Activated naive CD4-positive, alpha-beta T cell treated with anti-CD3 and anti-CD28 coated beads for 36 hours (primary cell): Measurements from ENCODE around the gene PRPF19. TPM values are rescaled to one million over a fixed set of nuclear protein-coding genes. Genes with fewer than 3 reads are reported as not detected.

Experiments used
- CTCF ChIA-PET: fragments of 350-600 bp; sonication (Branson Sonifier 250); formaldehyde crosslinking; loops from one replicate; lab custom pipeline; 2021; ENCODE audit warnings: antibody characterized with exemption; lab: Charles Lee
- DNase-seq: peaks from one replicate; pipeline ENCODE4 v3.0.0-alpha.2; 2020
- H3K27ac Mint-ChIP-seq: one replicate; pipeline ENCODE4 v1.8.0; 2021; ENCODE audit warnings: mild to moderate bottlenecking, mixed read lengths
- H3K27me3 Mint-ChIP-seq: one replicate; pipeline ENCODE4 v1.8.0; 2021; ENCODE audit warnings: low read depth, mixed read lengths
- H3K36me3 Mint-ChIP-seq: one replicate; pipeline ENCODE4 v1.8.0; 2021; ENCODE audit warnings: low read depth, mixed read lengths
- H3K4me1 Mint-ChIP-seq: one replicate; pipeline ENCODE4 v1.8.0; 2021; ENCODE audit warnings: low read depth, mixed read lengths
- H3K4me3 Mint-ChIP-seq: one replicate; pipeline ENCODE4 v1.8.0; 2021; ENCODE audit warnings: mild to moderate bottlenecking, moderate library complexity, mixed read lengths
- H3K9me3 Mint-ChIP-seq: one replicate; pipeline ENCODE4 v1.8.0; 2021; ENCODE audit warnings: mixed read lengths
- intact Hi-C: fragments of 100-400 bp; cut with micrococcal nuclease; formaldehyde crosslinking; loops from one replicate; pipeline ENCODE4 v1.15.1; 2023
- total RNA-seq, 2 experiments: library from RNA; stranded (reverse); gene quantifications; one replicate each; pipeline ENCODE4 v1.2.3, GENCODE V29; 2021

PRPF19 gene
- total RNA-seq, 2 experiments from 2014 or later: 108 to 119 TPM

DNA sequence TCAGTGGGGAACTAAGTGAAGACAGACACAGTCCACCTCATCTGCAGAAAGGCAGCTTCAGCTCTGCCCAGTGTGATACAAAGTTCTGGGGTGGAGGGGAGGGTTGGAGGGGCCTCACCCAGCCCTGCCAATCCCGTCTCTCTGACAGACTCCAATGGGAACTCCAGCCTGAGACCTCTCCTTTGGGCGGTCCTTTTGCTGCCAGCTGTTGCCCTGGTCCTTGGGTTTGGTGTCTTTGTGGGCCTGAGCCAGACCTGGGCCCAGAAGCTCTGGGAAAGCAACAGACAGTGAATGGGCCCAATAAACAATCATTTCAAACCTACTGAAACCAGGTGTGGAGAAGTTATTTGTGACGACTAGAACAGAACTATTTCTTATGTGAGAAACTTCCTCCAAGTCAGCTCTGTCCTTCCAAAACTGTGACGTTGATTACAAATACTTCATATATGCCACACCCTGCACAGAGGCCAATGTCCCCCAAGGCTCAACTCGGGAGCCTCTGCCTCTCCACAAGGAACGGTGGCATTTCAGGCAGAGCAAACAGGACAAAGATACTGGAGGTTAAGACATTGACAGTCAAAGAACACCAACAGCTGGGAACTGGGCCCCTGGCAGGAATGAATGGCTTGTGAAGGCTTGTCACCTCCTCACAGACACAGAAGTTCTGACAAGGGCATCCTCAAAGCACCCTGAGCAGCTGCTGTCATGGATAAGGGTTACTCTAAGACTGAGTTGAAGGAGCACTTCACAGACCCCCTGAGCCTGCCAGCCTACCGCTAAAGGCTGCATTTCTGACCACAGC lies 30.8 kb downstream of the PRPF19 start:
- CTCF ChIA-PET: interaction anchor here (0.6 kb wide), 1 partner anchor 244 kb away, joined by 5 read pairs; no protein-coding TSS in a partner anchor
- no peaks in the 10 kb centered on the region for H3K9me3 Mint-ChIP-seq
- DNase-seq: no peak
- H3K36me3 Mint-ChIP-seq: no peaks in the 10 kb centered on the region
- peaks cover 3% of the 10 kb centered on the region for H3K4me1 Mint-ChIP-seq
- H3K27me3 Mint-ChIP-seq: no peaks in the 10 kb centered on the region
- no peak overlapping the region for H3K27ac Mint-ChIP-seq
- intact Hi-C loops: no loop called here
- H3K4me3 Mint-ChIP-seq: no peak overlapping the region

DNA sequence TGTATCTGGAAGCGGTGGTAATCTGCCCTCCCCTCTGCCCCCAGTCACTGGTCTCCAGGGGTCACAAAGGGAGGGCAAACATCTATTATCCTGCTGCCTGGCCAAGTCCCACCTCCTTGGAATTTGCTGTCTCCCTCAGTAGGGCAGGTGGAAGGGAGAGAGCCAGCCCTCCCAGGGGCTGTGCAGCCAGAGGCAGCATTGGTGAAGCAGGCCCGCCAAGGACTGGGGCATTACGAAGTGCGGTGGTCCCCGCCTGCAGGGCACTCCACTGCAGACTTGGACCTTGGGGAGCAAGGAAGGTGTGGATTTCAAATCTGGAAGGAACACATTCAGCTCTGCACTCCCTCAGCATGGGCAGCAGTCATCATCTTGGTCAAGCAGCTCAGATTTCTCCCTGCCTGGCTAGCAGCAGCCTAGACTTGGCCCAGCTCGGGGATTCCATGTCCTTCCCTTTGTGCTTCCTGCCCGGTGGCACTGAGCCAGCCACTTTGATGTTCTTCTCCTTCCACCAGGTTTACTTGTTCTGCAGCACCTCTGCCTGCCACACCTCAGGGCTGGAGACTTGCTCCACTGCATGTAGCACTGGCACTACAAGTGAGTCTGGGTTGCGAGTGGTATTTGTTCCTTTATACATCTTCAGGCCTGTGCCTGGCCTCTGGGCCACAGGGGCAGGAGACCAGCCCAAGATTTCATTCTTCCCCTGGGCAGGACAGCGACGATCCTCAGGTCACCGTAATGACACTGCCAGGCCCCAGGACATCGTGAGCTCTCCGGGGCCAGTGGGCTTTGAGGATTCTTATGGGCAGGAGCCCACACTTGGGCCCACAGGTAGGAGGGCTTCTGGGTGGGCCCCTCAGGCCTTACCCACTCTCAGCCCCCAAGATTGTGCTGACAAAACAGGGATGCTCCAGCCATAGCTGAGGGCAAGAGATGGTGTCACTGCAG lies 31.7 kb downstream of the PRPF19 start:
- Mint-ChIP-seq H3K4me3 (no peak overlapping the region), H3K27me3 (no peaks in the 10 kb centered on the region), H3K9me3 (no peaks in the 10 kb centered on the region), H3K4me1 (peaks cover 3% of the 10 kb centered on the region), H3K36me3 (no peaks in the 10 kb centered on the region), H3K27ac (no peak overlapping the region)
- intact Hi-C loops: no loop called here
- no peak for DNase-seq
- CTCF ChIA-PET: no interaction called here

DNA sequence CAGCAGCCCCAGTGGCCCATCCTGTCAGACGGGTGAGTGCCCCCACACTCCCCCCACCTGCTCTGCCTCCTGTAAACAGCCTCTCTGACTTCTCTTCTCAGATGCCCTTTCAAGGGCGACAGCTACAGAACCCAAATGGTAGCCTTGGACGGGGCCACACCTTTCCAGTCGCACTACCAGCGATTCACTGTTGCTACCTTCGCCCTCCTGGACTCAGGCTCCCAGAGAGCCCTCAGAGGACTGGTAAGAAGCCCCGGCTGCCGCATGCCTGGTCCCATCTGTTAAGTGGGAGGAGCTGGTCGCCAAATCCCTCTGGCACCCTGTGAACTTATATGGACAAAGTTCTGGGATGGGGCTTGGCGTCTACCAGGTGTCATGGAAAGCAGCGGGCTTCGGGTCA lies 32.9 kb downstream of the PRPF19 start:
- H3K4me1 Mint-ChIP-seq: peaks cover 3% of the 10 kb centered on the region
- no peaks in the 10 kb centered on the region for H3K36me3 Mint-ChIP-seq
- H3K4me3 Mint-ChIP-seq: no peak overlapping the region
- H3K27ac Mint-ChIP-seq: no peak overlapping the region
- no peaks in the 10 kb centered on the region for H3K9me3 Mint-ChIP-seq
- intact Hi-C loops: no loop called here
- DNase-seq: no peak
- H3K27me3 Mint-ChIP-seq: no peaks in the 10 kb centered on the region
- CTCF ChIA-PET: no interaction called here

DNA sequence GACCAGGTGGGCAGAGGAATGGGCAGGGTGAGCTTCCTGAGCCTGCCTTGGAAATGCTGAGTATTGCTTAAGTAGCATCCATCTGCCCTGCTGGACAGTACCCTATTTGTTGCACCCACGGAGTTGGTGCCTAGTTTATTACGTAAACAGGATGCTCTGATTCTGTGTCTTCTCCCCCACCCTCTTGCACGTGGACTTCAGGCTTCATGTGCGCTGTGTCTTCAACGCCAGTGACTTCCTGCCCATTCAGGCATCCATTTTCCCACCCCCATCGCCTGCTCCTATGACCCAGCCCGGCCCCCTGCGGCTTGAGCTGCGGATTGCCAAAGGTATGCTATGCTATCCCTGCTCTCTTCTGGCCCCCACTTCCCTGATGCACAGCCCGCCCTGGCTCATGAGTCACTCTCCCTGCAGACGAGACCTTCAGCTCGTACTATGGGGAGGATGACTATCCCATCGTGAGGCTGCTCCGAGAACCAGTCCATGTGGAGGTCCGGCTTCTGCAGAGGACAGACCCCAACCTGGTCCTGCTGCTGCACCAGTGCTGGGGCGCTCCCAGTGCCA lies 33.3 kb downstream of the PRPF19 start:
- Mint-ChIP-seq H3K36me3 (no peaks in the 10 kb centered on the region), H3K27me3 (no peaks in the 10 kb centered on the region), H3K4me1 (peaks cover 3% of the 10 kb centered on the region), H3K9me3 (no peaks in the 10 kb centered on the region), H3K4me3 (no peak overlapping the region), H3K27ac (no peak overlapping the region)
- CTCF ChIA-PET: no interaction called here
- no peak for DNase-seq
- intact Hi-C loops: no loop called here

DNA sequence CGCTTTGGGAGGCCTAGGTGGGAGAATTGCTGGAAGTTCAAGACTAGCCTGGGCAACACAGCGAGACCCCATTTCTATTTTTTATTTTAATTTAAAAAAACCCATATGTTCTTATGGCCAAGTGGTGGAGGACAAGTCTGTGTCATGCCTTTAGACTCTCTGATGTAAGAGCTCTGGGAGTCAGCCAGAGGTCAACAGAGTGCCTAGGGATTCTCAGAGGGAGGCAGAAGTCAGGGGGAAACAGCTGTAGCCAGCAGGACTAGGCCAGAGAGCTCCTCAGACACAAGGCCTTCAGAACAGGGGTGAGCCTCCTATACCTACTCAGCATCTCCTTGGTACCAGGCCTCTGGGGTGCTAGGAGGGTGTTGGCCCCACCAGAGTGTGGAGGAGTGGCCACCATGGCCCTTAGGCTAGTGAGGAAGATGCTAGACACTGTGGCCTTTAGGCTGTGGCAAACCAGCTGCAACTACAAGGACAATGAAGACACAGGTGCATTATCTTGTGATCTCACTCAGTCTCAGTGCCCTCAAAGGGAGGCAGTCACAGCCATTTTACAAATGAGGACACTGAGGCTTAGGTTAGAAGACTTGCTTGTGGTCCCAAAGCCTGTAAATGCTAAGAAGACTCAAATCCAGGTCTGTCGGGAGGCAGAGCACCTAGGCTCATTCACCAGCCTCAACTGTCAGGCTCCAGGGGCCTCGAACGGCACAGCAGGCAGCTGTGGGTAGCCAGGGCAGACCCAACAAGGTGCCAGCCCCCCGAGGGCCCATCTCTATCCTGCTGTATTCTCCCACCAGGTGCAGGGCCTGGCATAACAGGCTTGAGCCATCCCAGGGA lies 34.0 kb downstream of the PRPF19 start:
- intact Hi-C loops: no loop called here
- H3K27me3 Mint-ChIP-seq: no peaks in the 10 kb centered on the region
- no peaks in the 10 kb centered on the region for H3K9me3 Mint-ChIP-seq
- H3K4me1 Mint-ChIP-seq: peaks cover 3% of the 10 kb centered on the region
- H3K27ac Mint-ChIP-seq: no peak overlapping the region
- DNase-seq: no peak
- H3K4me3 Mint-ChIP-seq: no peak overlapping the region
- CTCF ChIA-PET: interaction anchor here (0.7 kb wide), 1 partner anchor 27 kb away, joined by 3 read pairs; no protein-coding TSS in a partner anchor
- H3K36me3 Mint-ChIP-seq: no peaks in the 10 kb centered on the region

DNA sequence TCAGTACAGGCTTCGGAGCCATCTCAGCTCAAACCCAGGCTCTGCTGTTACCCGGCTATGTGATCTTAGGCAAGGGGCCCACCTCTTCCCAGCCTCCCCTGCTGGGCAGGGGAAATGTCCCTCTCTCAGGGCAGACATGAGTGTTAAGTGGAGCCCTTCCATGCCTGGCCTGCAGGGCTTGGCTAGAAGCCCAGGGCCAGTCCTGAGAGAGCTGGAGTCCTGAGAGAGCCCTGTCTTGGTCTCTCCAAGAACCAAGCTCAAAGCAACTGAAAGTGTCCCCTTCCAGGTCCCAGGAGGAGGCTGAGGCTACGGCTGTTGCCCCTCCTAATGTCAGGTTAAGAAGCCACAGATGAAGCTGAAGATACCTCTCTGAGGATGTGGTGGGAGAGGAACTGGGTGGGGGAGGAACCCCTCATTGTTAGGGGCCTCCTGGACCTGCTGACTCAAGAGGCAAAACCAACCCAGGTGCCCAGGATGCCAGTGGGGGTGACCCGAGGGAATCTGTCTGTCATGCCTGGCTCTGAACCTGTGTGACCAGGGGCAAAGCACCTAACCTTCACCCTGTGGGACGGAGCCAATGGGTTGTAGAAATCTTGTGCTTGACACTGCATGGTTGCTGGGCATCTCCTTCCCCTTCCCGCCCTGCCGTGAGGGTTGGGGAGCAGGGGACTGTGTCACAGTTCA lies 34.9 kb downstream of the PRPF19 start:
- H3K27ac Mint-ChIP-seq: no peak overlapping the region
- CTCF ChIA-PET: interaction anchor here (0.7 to 1.9 kb wide), 3 partner anchors 16 to 40 kb away, joined by 3 to 11 read pairs (median 3); no protein-coding TSS in a partner anchor
- no peaks in the 10 kb centered on the region for H3K27me3 Mint-ChIP-seq
- H3K4me3 Mint-ChIP-seq: no peak overlapping the region
- DNase-seq: no peak
- intact Hi-C loops: no loop called here
- peaks cover 3% of the 10 kb centered on the region for H3K4me1 Mint-ChIP-seq
- no peaks in the 10 kb centered on the region for H3K9me3 Mint-ChIP-seq
- H3K36me3 Mint-ChIP-seq: no peaks in the 10 kb centered on the region

DNA sequence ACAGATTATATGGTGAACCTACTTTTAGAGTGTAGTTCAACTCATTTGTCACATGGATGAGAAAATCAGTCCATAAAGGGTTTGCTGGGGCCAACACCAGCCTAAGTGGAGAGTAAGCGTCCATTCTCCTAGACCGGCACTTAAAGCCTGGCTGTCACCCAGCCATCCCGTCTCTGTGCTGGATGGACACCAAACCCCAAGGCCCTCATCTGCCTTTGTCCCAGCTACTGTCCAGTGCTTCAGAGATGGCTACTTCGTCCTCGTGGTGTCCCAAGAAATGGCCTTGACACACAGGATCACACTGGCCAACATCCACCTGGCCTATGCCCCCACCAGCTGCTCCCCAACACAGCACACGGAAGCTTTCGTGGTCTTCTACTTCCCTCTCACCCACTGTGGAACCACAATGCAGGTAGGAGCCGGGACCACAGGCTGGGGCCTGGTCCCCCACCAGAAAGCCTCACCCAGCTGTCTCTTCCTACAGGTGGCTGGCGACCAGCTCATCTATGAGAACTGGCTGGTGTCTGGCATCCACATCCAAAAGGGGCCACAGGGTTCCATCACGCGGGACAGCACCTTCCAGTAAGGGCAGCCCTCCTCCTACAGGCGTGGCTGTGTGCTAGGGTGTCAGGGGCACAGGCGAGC lies 35.5 kb downstream of the PRPF19 start:
- no peak overlapping the region for H3K4me3 Mint-ChIP-seq
- no peaks in the 10 kb centered on the region for H3K27me3 Mint-ChIP-seq
- intact Hi-C loops: no loop called here
- CTCF ChIA-PET: interaction anchor here (0.8 to 1.9 kb wide), 2 partner anchors 16 to 39 kb away, joined by 3 to 11 read pairs; no protein-coding TSS in a partner anchor
- no peaks in the 10 kb centered on the region for H3K36me3 Mint-ChIP-seq
- no peaks in the 10 kb centered on the region for H3K9me3 Mint-ChIP-seq
- no peak for DNase-seq
- H3K4me1 Mint-ChIP-seq: peaks cover 3% of the 10 kb centered on the region
- no peak overlapping the region for H3K27ac Mint-ChIP-seq

DNA sequence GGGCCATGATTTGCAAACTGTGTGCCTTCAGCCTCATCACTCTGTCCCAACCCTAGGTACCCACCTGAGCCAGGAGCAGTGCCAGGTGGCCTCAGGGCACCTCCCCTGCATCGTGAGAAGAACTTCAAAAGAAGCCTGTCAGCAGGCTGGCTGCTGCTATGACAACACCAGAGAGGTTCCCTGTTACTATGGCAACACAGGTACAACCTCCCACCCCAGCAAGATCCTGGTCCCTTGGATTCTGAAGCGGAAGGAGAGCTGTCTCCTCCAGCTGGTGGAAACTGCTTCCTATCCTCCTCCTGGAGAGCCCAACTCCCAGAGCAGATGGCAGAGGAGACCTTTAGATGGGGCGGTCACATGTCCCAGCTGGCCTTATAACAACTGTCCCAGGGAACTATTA lies 36.1 kb downstream of the PRPF19 start:
- H3K27ac Mint-ChIP-seq: no peak overlapping the region
- intact Hi-C loops: no loop called here
- H3K9me3 Mint-ChIP-seq: no peaks in the 10 kb centered on the region
- no peaks in the 10 kb centered on the region for H3K36me3 Mint-ChIP-seq
- H3K27me3 Mint-ChIP-seq: no peaks in the 10 kb centered on the region
- no peak overlapping the region for H3K4me3 Mint-ChIP-seq
- no peak for DNase-seq
- CTCF ChIA-PET: interaction anchor here (0.7 to 1.9 kb wide), 2 partner anchors 39 to 1080 kb away, joined by 3 to 11 read pairs; no protein-coding TSS in a partner anchor
- peaks cover 3% of the 10 kb centered on the region for H3K4me1 Mint-ChIP-seq

DNA sequence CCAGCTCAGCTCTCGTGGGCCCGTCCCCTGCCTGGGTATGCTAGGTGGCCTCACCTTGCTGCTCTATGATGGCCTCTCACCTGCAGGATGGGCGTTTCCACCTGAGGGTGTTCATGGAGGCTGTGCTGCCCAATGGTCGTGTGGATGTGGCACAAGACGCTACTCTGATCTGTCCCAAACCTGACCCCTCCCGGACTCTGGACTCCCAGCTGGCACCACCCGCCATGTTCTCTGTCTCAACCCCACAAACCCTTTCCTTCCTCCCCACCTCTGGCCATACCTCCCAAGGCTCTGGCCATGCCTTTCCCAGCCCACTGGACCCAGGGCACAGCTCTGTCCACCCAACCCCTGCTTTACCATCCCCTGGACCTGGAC lies 36.9 kb downstream of the PRPF19 start:
- intact Hi-C loops: no loop called here
- no peaks in the 10 kb centered on the region for H3K27me3 Mint-ChIP-seq
- no peaks in the 10 kb centered on the region for H3K9me3 Mint-ChIP-seq
- DNase-seq: no peak
- no peaks in the 10 kb centered on the region for H3K36me3 Mint-ChIP-seq
- H3K4me1 Mint-ChIP-seq: peaks cover 3% of the 10 kb centered on the region
- no peak overlapping the region for H3K27ac Mint-ChIP-seq
- no peak overlapping the region for H3K4me3 Mint-ChIP-seq
- CTCF ChIA-PET: no interaction called here

DNA sequence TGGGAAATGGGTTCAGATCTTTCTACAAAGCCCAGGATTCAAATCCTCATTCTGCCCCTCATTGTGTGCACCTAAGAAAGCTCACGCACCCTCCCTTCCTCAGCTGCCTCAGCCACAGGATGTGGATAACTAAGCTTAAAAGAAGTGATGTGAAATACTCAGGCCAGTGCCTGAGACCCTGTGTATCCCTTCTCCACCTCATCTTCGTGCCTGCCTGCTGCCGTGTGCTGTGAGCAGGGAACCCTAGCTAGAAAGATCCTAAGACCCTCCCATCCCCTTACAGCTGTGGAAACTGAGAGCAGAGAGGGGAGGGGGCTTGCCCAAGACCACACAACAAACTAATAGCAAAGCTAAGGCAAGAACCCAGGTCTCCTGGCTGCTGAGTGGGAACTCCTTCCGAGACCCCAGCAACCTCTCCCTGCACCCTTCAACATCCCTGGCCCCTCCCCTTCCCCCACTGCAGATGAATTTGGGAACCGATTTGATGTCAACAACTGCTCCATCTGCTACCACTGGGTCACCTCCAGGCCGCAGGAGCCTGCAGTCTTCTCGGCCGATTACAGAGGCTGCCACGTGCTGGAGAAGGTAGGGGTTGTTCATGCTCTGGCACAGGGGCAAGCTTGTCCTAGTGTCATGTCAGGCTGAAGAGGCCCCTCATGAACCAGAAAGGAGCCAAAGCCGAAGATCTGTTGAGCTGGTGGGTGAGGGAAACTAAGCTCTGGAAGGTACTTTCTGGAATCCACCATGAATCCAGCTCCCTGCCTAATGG lies 37.5 kb downstream of the PRPF19 start:
- no peaks in the 10 kb centered on the region for H3K36me3 Mint-ChIP-seq
- intact Hi-C loops: no loop called here
- H3K27me3 Mint-ChIP-seq: no peaks in the 10 kb centered on the region
- no peaks in the 10 kb centered on the region for H3K9me3 Mint-ChIP-seq
- DNase-seq: no peak
- peaks cover 3% of the 10 kb centered on the region for H3K4me1 Mint-ChIP-seq
- no peak overlapping the region for H3K4me3 Mint-ChIP-seq
- no peak overlapping the region for H3K27ac Mint-ChIP-seq
- CTCF ChIA-PET: interaction anchor here (0.7 to 1.5 kb wide), 3 partner anchors 30 to 517 kb away, joined by 3 to 4 read pairs (median 4); no protein-coding TSS in a partner anchor
